Measurements from ENCODE around the gene SCYL3. TPM values are rescaled to one million over a fixed set of nuclear protein-coding genes. Genes with fewer than 3 reads are reported as not detected.
"Not testable (repeated sequence)": the region's sequence is repeated elsewhere in the genome, so short reads cannot be mapped to it uniquely, and the experiment has no call there.

Gene SCYL3
- polyA plus RNA-seq, 3 donors, result 2.3 to 4.9 (median 3.6) TPM

- H3K27ac ChIP-seq (ENCODE audit: low read depth in 1 of 2, low read length in 2 of 2), result no peak overlapping the region
- H3K4me3 ChIP-seq (replicated peaks in 1 of 3; ENCODE audit: low read depth in 2 of 3, low read length in 3 of 3), result no peak overlapping the region
- Mint-ChIP-seq H3K36me3 (peaks cover 86 to 97% of the 10 kb centered on the region in 2 donors), H3K4me3 (no peak overlapping the region), H3K4me1 (no peaks in the 10 kb centered on the region), H3K27ac (no peak overlapping the region), H3K27me3 (ENCODE audit: low read depth in 3 of 3) (no peaks in the 10 kb centered on the region), H3K9me3 (peaks cover 0 to 5% (median 2%) of the 10 kb centered on the region in 7 donors)
- H2AFZ ChIP-seq (ENCODE audit: insufficient read depth, low read depth, low read length, poor library complexity, severe bottlenecking), result no peak overlapping the region
- no peaks in the 10 kb centered on the region for H3K79me2 ChIP-seq (ENCODE audit: insufficient read depth, low read length)
- H3K4me1 ChIP-seq (ENCODE audit: control insufficient read depth in 1 of 2, insufficient read depth in 2 of 2, low read length in 2 of 2), result no peaks in the 10 kb centered on the region
- H3K9ac ChIP-seq (ENCODE audit: insufficient read depth, low read length, poor library complexity, severe bottlenecking), result no peak overlapping the region
- no peaks in the 10 kb centered on the region for H4K20me1 ChIP-seq (ENCODE audit: insufficient read depth, low read length)
- DNase-seq, result no peak
- H3K27me3 ChIP-seq (ENCODE audit: control insufficient read depth in 2 of 2, insufficient read depth in 2 of 2, low read length in 2 of 2), result no peaks in the 10 kb centered on the region
- H3K9me3 ChIP-seq (replicated peaks in 1 of 2; ENCODE audit: control insufficient read depth in 1 of 2, insufficient read depth in 1 of 2, low read length in 2 of 2), result peaks cover 0 to 5% of the 10 kb centered on the region in 2 donors
- TF ChIP-seq CTCF (IDR thresholded peaks at IDR 0.05), result no peak
- H3K36me3 ChIP-seq (replicated peaks in 1 of 2; ENCODE audit: control insufficient read depth in 1 of 2, insufficient read depth in 2 of 2, low read length in 2 of 2), result peaks cover 90 to 98% of the 10 kb centered on the region in 2 donors
- H3K4me2 ChIP-seq (replicated peaks; ENCODE audit: extremely low read depth, low read length, poor library complexity, severe bottlenecking), result no peak overlapping the region
- intact Hi-C loops (cut with micrococcal nuclease), result no loop called here
Observed at GRCh38 chr1:169872906-169873305, 20.8 kb downstream of the SCYL3 start.

- DNase-seq; H3K9me3 Mint-ChIP-seq; H3K27me3 Mint-ChIP-seq (ENCODE audit: low read depth in 3 of 3); H3K9ac ChIP-seq (ENCODE audit: insufficient read depth, low read length, poor library complexity, severe bottlenecking); H3K4me1 Mint-ChIP-seq; intact Hi-C loops (cut with micrococcal nuclease); H4K20me1 ChIP-seq (ENCODE audit: insufficient read depth, low read length); H3K79me2 ChIP-seq (ENCODE audit: insufficient read depth, low read length); H3K27ac Mint-ChIP-seq; H3K4me1 ChIP-seq (ENCODE audit: control insufficient read depth in 1 of 2, insufficient read depth in 2 of 2, low read length in 2 of 2); H3K4me3 Mint-ChIP-seq; H3K27me3 ChIP-seq (ENCODE audit: control insufficient read depth in 2 of 2, insufficient read depth in 2 of 2, low read length in 2 of 2); H3K4me2 ChIP-seq (replicated peaks; ENCODE audit: extremely low read depth, low read length, poor library complexity, severe bottlenecking); H3K9me3 ChIP-seq (replicated peaks in 1 of 2; ENCODE audit: control insufficient read depth in 1 of 2, insufficient read depth in 1 of 2, low read length in 2 of 2); H3K4me3 ChIP-seq (replicated peaks in 1 of 3; ENCODE audit: low read depth in 2 of 3, low read length in 3 of 3); H2AFZ ChIP-seq (ENCODE audit: insufficient read depth, low read depth, low read length, poor library complexity, severe bottlenecking); H3K27ac ChIP-seq (ENCODE audit: low read depth in 1 of 2, low read length in 2 of 2): not testable (repeated sequence)
- H3K36me3 ChIP-seq (replicated peaks in 1 of 2; ENCODE audit: control insufficient read depth in 1 of 2, insufficient read depth in 2 of 2, low read length in 2 of 2), result peaks cover 89 to 98% of the 10 kb centered on the region in 2 donors
- peaks cover 91 to 97% of the 10 kb centered on the region in 2 donors for H3K36me3 Mint-ChIP-seq
- 91% methylated on average over 3 of the region's 3 CpGs for WGBS (ENCODE audit: insufficient coverage)
Observed at GRCh38 chr1:169871988-169872387, 21.7 kb downstream of the SCYL3 start.
